OCI-LY7 (cell line): ENCODE measurements around the gene SLC37A1. TPM values are rescaled to one million over a fixed set of nuclear protein-coding genes. Genes with fewer than 3 reads are reported as not detected.
A peak's percentile ranks its signal among the peaks of the same experiment; 100 is the strongest.

Experiments used
- BruUV-seq: library from RNA; stranded (reverse); fragments of 400-500 nt; replicated peaks from 2 replicates; lab custom pipeline; 2021; lab: Mats Ljungman, UMichigan
- CTCF ChIA-PET: fragments of 300-600 bp; sonication (Branson Sonifier 250); formaldehyde crosslinking; loops from one replicate; lab custom pipeline; 2022; ENCODE audit warnings: antibody characterized with exemption; ENCODE audit not compliant: unreplicated experiment; lab: Charles Lee
- POLR2A ChIA-PET: fragments of 300-600 bp; sonication (Branson Sonifier 250); formaldehyde crosslinking; loops from one replicate; lab custom pipeline; 2022; ENCODE audit warnings: antibody characterized with exemption; lab: Charles Lee
- DNase-seq: peaks from one replicate; pipeline ENCODE4 v3.0.0-alpha.2; 2015; ENCODE audit warnings: low spot score
- H2AFZ ChIP-seq: fragments of 200-600 bp; sonication (generic), shearing (Covaris generic); 2 replicates; pipeline ENCODE4 v1.6.1; 2014; ENCODE audit warnings: mild to moderate bottlenecking, antibody characterized with exemption, low read length, moderate library complexity
- H3K27ac ChIP-seq: fragments of 200-600 bp; sonication (generic); 2 replicates; pipeline ENCODE4 v1.5.1; 2014; ENCODE audit warnings: mixed run types, low read depth, mild to moderate bottlenecking, moderate library complexity, low read length, inconsistent platforms; ENCODE audit not compliant: poor library complexity, severe bottlenecking
- H3K36me3 ChIP-seq: fragments of 200-600 bp; sonication (generic); 2 replicates; pipeline ENCODE4 v1.6.1; 2014; ENCODE audit warnings: mild to moderate bottlenecking, antibody characterized with exemption, low read length, moderate library complexity, mixed read lengths; ENCODE audit not compliant: insufficient read depth
- H3K4me1 ChIP-seq: fragments of 200-600 bp; sonication (generic); 2 replicates; pipeline ENCODE4 v1.5.1; 2014; ENCODE audit warnings: mild to moderate bottlenecking, low read length; ENCODE audit not compliant: insufficient read depth, poor library complexity, severe bottlenecking
- H3K4me2 ChIP-seq: fragments of 200-600 bp; sonication (generic); 2 replicates; pipeline ENCODE4 v1.6.1; 2014; ENCODE audit warnings: mild to moderate bottlenecking, low read length
- H3K4me3 ChIP-seq: fragments of 200-600 bp; sonication (generic); 2 replicates; pipeline ENCODE4 v1.5.1; 2014; ENCODE audit warnings: mild to moderate bottlenecking, low read depth, low read length; ENCODE audit not compliant: poor library complexity, severe bottlenecking
- H3K79me2 ChIP-seq: fragments of 200-600 bp; sonication (generic); 2 replicates; pipeline ENCODE4 v1.6.1; 2016; ENCODE audit warnings: low read depth, mild to moderate bottlenecking, low read length, moderate library complexity, mixed read lengths; ENCODE audit not compliant: insufficient read depth
- H3K9me2 ChIP-seq: fragments of 200-600 bp; sonication (generic); 2 replicates; pipeline ENCODE4 v1.6.1; 2016; ENCODE audit warnings: mild to moderate bottlenecking, low read length, mixed read lengths; ENCODE audit not compliant: insufficient read depth
- H3K9me3 ChIP-seq: fragments of 200-600 bp; sonication (generic); 2 replicates; pipeline ENCODE4 v1.6.1; 2014; ENCODE audit warnings: mild to moderate bottlenecking, mixed run types, low read length, mixed read lengths
- H4K20me1 ChIP-seq: fragments of 200-600 bp; sonication (generic); 2 replicates; pipeline ENCODE4 v1.6.1; 2014; ENCODE audit warnings: mild to moderate bottlenecking, antibody characterized with exemption, low read length, moderate library complexity, mixed read lengths; ENCODE audit not compliant: insufficient read depth
- EZH2phosphoT487 ChIP-seq: fragments of 200-600 bp; sonication (generic); IDR thresholded peaks from 2 replicates; pipeline ENCODE4 v1.6.1; 2018; ENCODE audit warnings: low read depth, borderline replicate concordance, mild to moderate bottlenecking, mixed run types, antibody characterized with exemption, low read length, moderate library complexity, mixed read lengths
- intact Hi-C: fragments of 100-400 bp; cut with micrococcal nuclease; formaldehyde crosslinking; loops from one replicate; pipeline ENCODE4 v1.10.0; 2022; ENCODE audit not compliant: unreplicated experiment
- total RNA-seq, 2 experiments: library from RNA; depleted of rRNA in 1 of 2; stranded (reverse); fragments of >200 nt in 1 of 2; shearing (Covaris generic) in 1 of 2; gene quantifications; 2 replicates each; pipeline ENCODE4 v1.2.3, GENCODE V29; 2014 to 2022
- TF ChIP-seq, protein P1 (sequence below): fragments of 200-600 bp; sonication (generic); conservative IDR thresholded peaks from 2 replicates; pipeline ENCODE4 v1.5.1; 2014; ENCODE audit warnings: mild to moderate bottlenecking, antibody characterized with exemption, low read length, moderate library complexity, mixed read lengths

Gene SLC37A1
- total RNA-seq, 2 experiments from 2014 or later = 22.5 to 27.6 TPM

DNA sequence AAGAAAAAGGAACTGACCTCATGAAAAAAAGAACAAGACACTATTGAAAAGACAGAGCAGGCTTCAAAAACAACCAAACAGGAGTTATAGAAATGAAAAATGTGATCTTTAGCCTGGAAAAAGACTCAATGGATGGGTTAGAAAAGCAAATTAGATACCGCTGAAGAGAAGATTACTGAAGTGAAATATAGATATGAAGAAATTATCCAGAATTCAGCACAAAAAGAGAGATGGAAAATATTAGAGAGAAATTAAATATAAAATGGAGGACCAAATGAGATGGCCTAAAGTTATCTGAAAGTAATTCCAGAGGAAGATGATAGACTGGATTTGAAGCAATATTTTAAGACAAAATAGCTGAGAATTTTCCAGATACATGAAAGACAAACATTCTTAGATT, 63.0 kb downstream of the SLC37A1 start:
- CTCF ChIA-PET = no interaction called here
- H3K9me2 ChIP-seq = no peaks in the 10 kb centered on the region
- H3K4me2 ChIP-seq = no peak overlapping the region
- intact Hi-C loops = loop anchor here (10.0 kb wide), 1 partner anchor 58 kb away; no protein-coding TSS in a partner anchor
- no peak for DNase-seq
- H3K9me3 ChIP-seq = 0 out of 2 replicates have a peak, but pooled peaks cover 10% of the 10 kb centered on the region
- no peak overlapping the region for H3K27ac ChIP-seq
- no peak overlapping the region for H2AFZ ChIP-seq
- H4K20me1 ChIP-seq = no peaks in the 10 kb centered on the region
- peaks cover 29% of the 10 kb centered on the region for H3K36me3 ChIP-seq
- POLR2A ChIA-PET = interaction anchor here (1.1 kb wide), 1 partner anchor 12 kb away, joined by 3 read pairs; no protein-coding TSS in a partner anchor
- no peak for TF ChIP-seq EZH2phosphoT487
- TF ChIP-seq, protein P1, sequence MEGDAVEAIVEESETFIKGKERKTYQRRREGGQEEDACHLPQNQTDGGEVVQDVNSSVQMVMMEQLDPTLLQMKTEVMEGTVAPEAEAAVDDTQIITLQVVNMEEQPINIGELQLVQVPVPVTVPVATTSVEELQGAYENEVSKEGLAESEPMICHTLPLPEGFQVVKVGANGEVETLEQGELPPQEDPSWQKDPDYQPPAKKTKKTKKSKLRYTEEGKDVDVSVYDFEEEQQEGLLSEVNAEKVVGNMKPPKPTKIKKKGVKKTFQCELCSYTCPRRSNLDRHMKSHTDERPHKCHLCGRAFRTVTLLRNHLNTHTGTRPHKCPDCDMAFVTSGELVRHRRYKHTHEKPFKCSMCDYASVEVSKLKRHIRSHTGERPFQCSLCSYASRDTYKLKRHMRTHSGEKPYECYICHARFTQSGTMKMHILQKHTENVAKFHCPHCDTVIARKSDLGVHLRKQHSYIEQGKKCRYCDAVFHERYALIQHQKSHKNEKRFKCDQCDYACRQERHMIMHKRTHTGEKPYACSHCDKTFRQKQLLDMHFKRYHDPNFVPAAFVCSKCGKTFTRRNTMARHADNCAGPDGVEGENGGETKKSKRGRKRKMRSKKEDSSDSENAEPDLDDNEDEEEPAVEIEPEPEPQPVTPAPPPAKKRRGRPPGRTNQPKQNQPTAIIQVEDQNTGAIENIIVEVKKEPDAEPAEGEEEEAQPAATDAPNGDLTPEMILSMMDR = no peak
- no peaks in the 10 kb centered on the region for H3K4me1 ChIP-seq
- no peak overlapping the region for H3K4me3 ChIP-seq
- BruUV-seq = TSS peak; percentile 30
- H3K79me2 ChIP-seq = no peaks in the 10 kb centered on the region

DNA sequence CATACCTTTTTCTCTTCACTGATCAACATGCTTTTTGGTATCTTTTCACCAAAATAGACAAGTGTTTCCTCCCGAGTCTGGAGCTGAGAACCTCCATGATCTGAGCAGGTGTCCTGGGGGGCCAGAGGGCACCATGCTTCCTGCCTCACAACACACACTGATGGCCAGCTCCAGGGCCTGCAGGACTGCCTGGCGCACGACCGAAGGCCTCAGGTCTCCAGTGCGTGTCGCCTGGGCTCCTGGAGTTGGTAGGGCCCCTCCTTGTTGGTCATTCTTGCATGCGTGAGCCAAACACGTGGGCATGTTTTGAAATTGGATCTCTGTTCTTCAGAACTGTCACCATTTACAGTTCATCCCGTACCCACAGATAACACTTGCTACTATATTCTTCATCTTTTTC, 64.4 kb downstream of the SLC37A1 start:
- TF ChIP-seq, protein P1 = no peak
- no peak for TF ChIP-seq EZH2phosphoT487
- Histone ChIP-seq H3K9me2 (no peaks in the 10 kb centered on the region), H2AFZ (no peak overlapping the region), H3K9me3 (0 out of 2 replicates have a peak, but pooled peaks cover 10% of the 10 kb centered on the region), H3K36me3 (peaks cover 29% of the 10 kb centered on the region), H3K4me3 (no peak overlapping the region), H3K27ac (no peak overlapping the region), H3K4me2 (no peak overlapping the region), H3K79me2 (no peaks in the 10 kb centered on the region), H4K20me1 (no peaks in the 10 kb centered on the region), H3K4me1 (no peaks in the 10 kb centered on the region)
- intact Hi-C loops = loop anchor here (10.0 kb wide), 1 partner anchor 57 kb away; no protein-coding TSS in a partner anchor
- CTCF ChIA-PET = no interaction called here
- POLR2A ChIA-PET = no interaction called here
- no TSS peak for BruUV-seq
- DNase-seq = no peak

DNA sequence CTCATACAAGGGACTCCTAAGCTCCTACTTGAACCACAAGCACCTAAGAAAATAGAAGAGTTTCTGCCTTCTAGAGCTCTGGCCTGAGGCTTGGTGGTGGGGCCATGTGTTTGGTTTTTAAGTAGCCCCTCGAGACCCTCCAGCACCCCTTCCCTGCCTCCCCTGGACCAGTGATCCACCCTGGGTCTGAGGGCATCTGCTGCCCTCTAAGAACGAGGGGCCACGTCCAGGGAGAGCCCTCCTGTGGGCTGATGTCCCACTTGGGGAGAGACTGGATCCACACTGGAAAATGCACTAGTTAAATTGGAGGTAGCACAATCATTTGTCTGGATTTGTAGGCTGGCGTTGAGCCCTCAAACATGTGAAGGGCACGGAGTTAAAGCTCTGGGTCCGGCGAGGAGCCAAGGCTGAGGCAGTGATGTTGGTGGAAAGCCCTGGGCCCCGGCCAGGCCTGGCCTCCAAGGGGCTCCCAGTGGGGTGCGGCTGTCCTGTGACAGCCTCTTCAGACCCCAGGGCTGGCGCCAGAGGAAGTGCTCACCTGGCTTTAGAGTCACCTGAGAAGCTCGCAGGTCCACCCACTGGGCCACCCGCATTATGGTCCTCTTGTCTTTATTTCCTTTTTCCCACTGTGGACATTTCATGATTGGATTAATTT, 65.2 kb downstream of the SLC37A1 start:
- CTCF ChIA-PET = no interaction called here
- BruUV-seq = no TSS peak
- H3K4me3 ChIP-seq = no peak overlapping the region
- POLR2A ChIA-PET = no interaction called here
- intact Hi-C loops = loop anchor here (10.0 kb wide), 1 partner anchor 56 kb away; no protein-coding TSS in a partner anchor
- no peak overlapping the region for H3K27ac ChIP-seq
- no peak overlapping the region for H3K4me2 ChIP-seq
- no peaks in the 10 kb centered on the region for H3K4me1 ChIP-seq
- no peak overlapping the region for H2AFZ ChIP-seq
- H4K20me1 ChIP-seq = no peaks in the 10 kb centered on the region
- no peaks in the 10 kb centered on the region for H3K79me2 ChIP-seq
- H3K9me2 ChIP-seq = no peaks in the 10 kb centered on the region
- TF ChIP-seq EZH2phosphoT487 = no peak
- TF ChIP-seq, protein P1 = no peak
- DNase-seq = no peak
- 0 out of 2 replicates have a peak, but pooled peaks cover 10% of the 10 kb centered on the region for H3K9me3 ChIP-seq
- peaks cover 29% of the 10 kb centered on the region for H3K36me3 ChIP-seq
